Prostate gland (tissue), 2 donors: ENCODE results near the gene USP38.

ENCODE experiments used
- CTCF ChIP-seq, 4 experiments: fragments of 200-600 bp in 2 of 4; fragments of 450-650 bp in 2 of 4; sonication (generic) in 2 of 4; IDR thresholded peaks; 1 replicate in 3 of 4; 2 replicates in 1 of 4; pipeline ENCODE4 v1.5.1; 2016 to 2019; ENCODE audit warnings: antibody characterized with exemption in 4 of 4, mild to moderate bottlenecking in 2 of 4, moderate library complexity in 2 of 4
- POLR2A ChIP-seq: fragments of 450-650 bp; IDR thresholded peaks from one replicate; pipeline ENCODE4 v1.6.1; 2016; ENCODE audit warnings: antibody characterized with exemption, mild to moderate bottlenecking
- POLR2AphosphoS5 ChIP-seq: sonication (generic); formaldehyde crosslinking; IDR thresholded peaks from one replicate; pipeline ENCODE4 v1.6.1; 2017; ENCODE audit warnings: antibody characterized with exemption

GRCh38 chr4:143262838-143263237 is 78.1 kb downstream of the USP38 start:
- TF ChIP-seq CTCF (IDR thresholded peaks at IDR 0.05) (no peak), POLR2AphosphoS5 (no peak), POLR2A (no peak)
